Thyroid gland (tissue), 4 donors: Measurements from ENCODE around the gene HCN2.

Experiments used
- CTCF ChIP-seq, 6 experiments: fragments of 200-600 bp in 3 of 6; fragments of 450-650 bp in 3 of 6; sonication (generic) in 3 of 6; IDR thresholded peaks; one replicate each; pipeline ENCODE4 v1.5.1; 2016 to 2019; ENCODE audit warnings: antibody characterized with exemption in 6 of 6, mild to moderate bottlenecking in 2 of 6, inconsistent platforms in 1 of 6, moderate library complexity in 1 of 6
- POLR2A ChIP-seq, 2 donors: fragments of 450-650 bp; IDR thresholded peaks; one replicate each; pipeline ENCODE4 v1.6.1; 2017; ENCODE audit warnings: antibody characterized with exemption in 2 of 2, mild to moderate bottlenecking in 2 of 2, moderate library complexity in 1 of 2

- no peak for TF ChIP-seq CTCF (IDR thresholded peaks at IDR 0.05)
- TF ChIP-seq POLR2A (IDR thresholded peaks at IDR 0.05) = no peak
Measured at GRCh38 chr19:618674-619285, 29.1 kb downstream of the HCN2 start.
